Measurements from ENCODE around the gene SART3.

The SART3 gene

GRCh38 chr12:108477881-108478259 is 83.1 kb downstream of the SART3 start:
- H3K4me3 ChIP-seq (ENCODE audit: low read length), result no peak overlapping the region
- DNase-seq (ENCODE audit: low read depth), result no peak
- TF ChIP-seq, protein P1, sequence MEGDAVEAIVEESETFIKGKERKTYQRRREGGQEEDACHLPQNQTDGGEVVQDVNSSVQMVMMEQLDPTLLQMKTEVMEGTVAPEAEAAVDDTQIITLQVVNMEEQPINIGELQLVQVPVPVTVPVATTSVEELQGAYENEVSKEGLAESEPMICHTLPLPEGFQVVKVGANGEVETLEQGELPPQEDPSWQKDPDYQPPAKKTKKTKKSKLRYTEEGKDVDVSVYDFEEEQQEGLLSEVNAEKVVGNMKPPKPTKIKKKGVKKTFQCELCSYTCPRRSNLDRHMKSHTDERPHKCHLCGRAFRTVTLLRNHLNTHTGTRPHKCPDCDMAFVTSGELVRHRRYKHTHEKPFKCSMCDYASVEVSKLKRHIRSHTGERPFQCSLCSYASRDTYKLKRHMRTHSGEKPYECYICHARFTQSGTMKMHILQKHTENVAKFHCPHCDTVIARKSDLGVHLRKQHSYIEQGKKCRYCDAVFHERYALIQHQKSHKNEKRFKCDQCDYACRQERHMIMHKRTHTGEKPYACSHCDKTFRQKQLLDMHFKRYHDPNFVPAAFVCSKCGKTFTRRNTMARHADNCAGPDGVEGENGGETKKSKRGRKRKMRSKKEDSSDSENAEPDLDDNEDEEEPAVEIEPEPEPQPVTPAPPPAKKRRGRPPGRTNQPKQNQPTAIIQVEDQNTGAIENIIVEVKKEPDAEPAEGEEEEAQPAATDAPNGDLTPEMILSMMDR (IDR thresholded peaks at IDR 0.05; ENCODE audit: insufficient read depth, low read depth, low read length, missing control alignments), result no peak

DNA sequence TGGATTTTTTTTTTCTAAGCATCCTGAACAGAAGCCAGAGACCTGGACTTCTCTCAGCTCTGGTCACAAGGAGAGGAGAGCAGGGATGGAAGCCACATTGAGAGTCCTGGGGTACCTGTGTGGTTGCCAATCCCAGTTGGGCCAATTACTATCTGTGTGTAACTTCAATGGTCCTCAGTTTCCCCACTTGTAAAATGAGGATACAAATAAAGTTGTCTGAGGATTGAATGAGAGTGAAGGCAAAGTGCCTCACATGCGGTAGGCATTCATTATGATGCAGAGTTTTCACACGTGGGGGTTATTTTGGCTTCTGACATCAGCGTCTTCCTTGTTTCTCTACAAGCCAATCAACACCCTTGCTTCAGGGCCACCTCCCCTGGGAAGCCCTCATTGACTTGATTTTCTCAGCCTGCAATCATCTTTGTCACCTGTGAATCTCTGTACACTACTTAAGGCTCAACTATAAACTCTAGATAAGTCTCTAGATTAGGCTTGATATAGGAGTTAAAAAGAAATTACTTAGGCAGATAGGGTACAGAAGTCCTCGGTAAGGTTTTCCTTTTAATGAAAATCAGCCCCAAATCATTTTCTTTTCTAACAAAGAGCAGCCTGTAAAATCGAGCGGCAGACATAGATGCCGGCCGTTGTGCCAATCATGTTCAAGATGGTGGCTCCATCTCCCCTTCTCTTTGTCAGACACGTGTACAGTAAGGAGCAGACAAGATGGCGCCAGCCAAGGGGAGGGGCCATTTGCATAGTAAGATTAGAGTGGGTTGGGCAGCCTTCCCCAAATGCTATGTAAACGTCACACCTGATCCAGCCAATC is 83.7 kb downstream of the SART3 start:
- H3K4me3 ChIP-seq (ENCODE audit: low read length), result no peak overlapping the region
- no peak for DNase-seq (ENCODE audit: low read depth)
- TF ChIP-seq, protein P1 (IDR thresholded peaks at IDR 0.05; ENCODE audit: insufficient read depth, low read depth, low read length, missing control alignments), result no peak

- no peak for DNase-seq (ENCODE audit: low read depth)
- no peak overlapping the region for H3K4me3 ChIP-seq (ENCODE audit: low read length)
Measured at GRCh38 chr12:108475396-108475795, 85.6 kb downstream of the SART3 start.

DNA sequence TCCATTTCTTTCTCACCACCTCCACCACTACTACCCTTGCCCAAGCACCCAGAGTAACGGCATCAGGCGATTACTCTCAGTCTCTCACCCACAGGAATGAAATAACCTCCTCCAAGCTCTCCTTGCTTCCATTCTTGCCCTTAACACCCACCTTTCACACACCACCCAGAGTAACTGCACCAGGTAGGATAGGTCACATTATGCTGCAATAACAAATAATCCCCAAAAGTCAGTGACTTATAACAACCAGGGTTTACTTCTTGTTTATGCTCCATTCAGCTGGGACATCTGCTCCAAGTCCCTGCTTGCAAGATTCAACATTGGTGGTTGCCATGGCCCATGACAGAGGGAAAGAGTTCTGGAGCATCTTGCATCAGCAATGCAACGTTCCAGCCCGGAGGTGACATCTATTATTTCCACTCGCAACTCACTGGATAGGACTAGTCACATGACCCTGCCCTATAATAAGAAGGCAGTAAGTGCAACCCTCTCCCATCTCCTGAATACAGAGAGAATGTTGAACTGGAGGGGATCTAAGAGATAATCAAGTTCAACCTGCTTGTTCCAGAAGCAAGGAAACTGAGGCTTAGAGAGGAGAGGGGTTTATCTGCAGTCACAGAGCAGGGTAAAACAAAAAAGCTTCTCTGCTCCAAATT is 87.4 kb downstream of the SART3 start:
- H3K4me3 ChIP-seq (ENCODE audit: low read length), result no peak overlapping the region
- TF ChIP-seq, protein P1 (IDR thresholded peaks at IDR 0.05; ENCODE audit: insufficient read depth, low read depth, low read length, missing control alignments), result no peak
- no peak for DNase-seq (ENCODE audit: low read depth)

More at GRCh38 chr12:108475396-108475795, 85.6 kb downstream of the SART3 start:
- TF ChIP-seq, protein P1 (IDR thresholded peaks at IDR 0.05; ENCODE audit: insufficient read depth, low read depth, low read length, missing control alignments), result no peak

All from epithelial cell of esophagus (primary cell).